WERI-Rb-1 (cell line): Measurements from ENCODE around the gene ZBTB47.
A peak's percentile ranks its signal among the peaks of the same experiment; 100 is the strongest.

Source experiments
- DNase-seq: peaks from one replicate; pipeline ENCODE4 v3.0.0-alpha.2; 2020
- H3K27ac ChIP-seq: fragments of 250-450 bp; sonication (Bioruptor Pico); 2 replicates; pipeline ENCODE4 v1.5.1; 2020; ENCODE audit warnings: mild to moderate bottlenecking, moderate library complexity
- H3K27me3 ChIP-seq: fragments of 250-450 bp; sonication (Bioruptor Pico); 2 replicates; pipeline ENCODE4 v1.5.1; 2021; ENCODE audit warnings: mild to moderate bottlenecking, low read depth, moderate library complexity; ENCODE audit not compliant: insufficient read depth, severe bottlenecking
- H3K36me3 ChIP-seq: fragments of 250-450 bp; sonication (Bioruptor Pico); 2 replicates; pipeline ENCODE4 v1.5.1; 2020; ENCODE audit warnings: mild to moderate bottlenecking, moderate library complexity
- H3K4me3 ChIP-seq: 2 replicates; pipeline ENCODE4 v1.5.1; 2011; ENCODE audit warnings: low read depth, mild to moderate bottlenecking, control low read depth, low read length
- H3K9me3 ChIP-seq: fragments of 250-450 bp; sonication (Bioruptor Pico); 2 replicates; pipeline ENCODE4 v1.5.1; 2021; ENCODE audit warnings: mild to moderate bottlenecking, moderate library complexity; ENCODE audit not compliant: severe bottlenecking
- TF ChIP-seq, protein P1 (sequence below): IDR thresholded peaks from 2 replicates; pipeline ENCODE4 v1.5.1; 2011; ENCODE audit warnings: low read depth, mild to moderate bottlenecking, control low read depth, inconsistent platforms, low read length

The ZBTB47 gene

DNA sequence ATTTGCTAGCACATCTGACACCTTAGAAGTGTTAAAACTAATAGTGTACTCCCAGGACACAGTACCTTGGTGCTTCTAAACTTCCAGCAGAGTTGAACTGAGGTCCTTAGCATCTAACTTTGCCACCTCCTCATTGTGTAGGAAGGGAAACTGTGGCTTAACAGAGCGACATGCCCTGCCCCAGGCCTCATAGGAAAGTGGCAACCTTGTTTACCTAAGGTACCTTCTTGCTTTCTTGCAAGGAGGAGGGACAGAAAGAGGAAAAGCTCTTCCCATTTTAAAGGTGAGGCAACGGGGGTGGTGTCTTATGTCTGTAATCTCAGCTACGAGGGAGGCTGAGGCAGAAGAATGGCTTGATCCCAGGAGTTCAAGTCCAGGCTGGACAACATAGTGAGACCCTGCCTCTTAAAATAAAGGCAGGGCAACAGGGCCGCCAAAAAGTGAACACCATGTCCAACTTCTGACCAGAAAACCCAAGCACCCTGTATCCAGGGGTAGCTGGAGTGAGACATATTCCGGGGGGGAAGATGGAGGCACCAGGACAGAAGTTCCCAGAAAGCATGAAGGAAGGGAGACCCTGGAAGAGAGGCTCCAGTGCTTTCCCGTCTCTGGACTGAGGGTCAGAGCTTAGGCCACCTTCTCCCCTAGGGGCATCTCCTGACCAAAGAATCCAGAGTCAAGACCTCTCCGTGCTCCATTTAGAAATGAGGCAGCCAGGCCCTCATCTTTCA, 31.3 kb downstream of the ZBTB47 start:
- TF ChIP-seq, protein P1, sequence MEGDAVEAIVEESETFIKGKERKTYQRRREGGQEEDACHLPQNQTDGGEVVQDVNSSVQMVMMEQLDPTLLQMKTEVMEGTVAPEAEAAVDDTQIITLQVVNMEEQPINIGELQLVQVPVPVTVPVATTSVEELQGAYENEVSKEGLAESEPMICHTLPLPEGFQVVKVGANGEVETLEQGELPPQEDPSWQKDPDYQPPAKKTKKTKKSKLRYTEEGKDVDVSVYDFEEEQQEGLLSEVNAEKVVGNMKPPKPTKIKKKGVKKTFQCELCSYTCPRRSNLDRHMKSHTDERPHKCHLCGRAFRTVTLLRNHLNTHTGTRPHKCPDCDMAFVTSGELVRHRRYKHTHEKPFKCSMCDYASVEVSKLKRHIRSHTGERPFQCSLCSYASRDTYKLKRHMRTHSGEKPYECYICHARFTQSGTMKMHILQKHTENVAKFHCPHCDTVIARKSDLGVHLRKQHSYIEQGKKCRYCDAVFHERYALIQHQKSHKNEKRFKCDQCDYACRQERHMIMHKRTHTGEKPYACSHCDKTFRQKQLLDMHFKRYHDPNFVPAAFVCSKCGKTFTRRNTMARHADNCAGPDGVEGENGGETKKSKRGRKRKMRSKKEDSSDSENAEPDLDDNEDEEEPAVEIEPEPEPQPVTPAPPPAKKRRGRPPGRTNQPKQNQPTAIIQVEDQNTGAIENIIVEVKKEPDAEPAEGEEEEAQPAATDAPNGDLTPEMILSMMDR, result no peak
- DNase-seq, result no peak
- Histone ChIP-seq H3K27me3 (no peaks in the 10 kb centered on the region), H3K36me3 (no peaks in the 10 kb centered on the region), H3K9me3 (no peaks in the 10 kb centered on the region), H3K4me3 (no peak overlapping the region), H3K27ac (no peak overlapping the region)

DNA sequence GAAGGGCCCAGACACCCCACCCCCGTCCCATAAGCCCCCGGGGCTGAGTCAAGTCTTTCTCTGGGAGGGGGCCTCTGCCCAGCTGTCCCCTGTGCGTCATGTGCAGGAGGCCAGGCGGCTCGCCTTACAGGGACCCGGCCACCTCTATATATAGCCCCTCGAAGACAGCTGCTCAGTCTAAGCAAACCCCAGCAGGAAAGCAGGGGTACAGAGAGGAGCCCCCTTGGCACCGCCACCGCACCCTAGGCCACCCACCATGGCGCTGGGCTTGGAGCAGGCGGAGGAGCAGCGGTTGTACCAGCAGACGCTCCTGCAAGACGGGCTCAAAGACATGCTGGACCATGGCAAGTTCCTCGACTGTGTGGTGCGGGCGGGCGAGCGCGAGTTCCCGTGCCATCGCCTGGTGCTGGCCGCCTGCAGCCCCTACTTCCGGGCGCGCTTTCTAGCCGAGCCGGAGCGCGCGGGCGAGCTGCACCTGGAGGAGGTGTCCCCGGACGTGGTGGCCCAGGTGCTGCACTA, 31.9 kb downstream of the ZBTB47 start, which contains the start of gene KLHL40:
Gene KLHL40 (plus strand): TSS at position 175 of the 519 bp plus-strand sequence. CDS start 82 bp downstream, at position 257.
- no peak within 1 kb of the TSS for H3K27ac ChIP-seq
- no peaks in the 10 kb centered on the region for H3K9me3 ChIP-seq
- DNase-seq, result peak; percentile 5
- H3K4me3 ChIP-seq, result no peak within 1 kb of the TSS
- H3K27me3 ChIP-seq, result no peaks in the 10 kb centered on the region
- no peaks in the 10 kb centered on the region for H3K36me3 ChIP-seq
- TF ChIP-seq, protein P1, result no peak

DNA sequence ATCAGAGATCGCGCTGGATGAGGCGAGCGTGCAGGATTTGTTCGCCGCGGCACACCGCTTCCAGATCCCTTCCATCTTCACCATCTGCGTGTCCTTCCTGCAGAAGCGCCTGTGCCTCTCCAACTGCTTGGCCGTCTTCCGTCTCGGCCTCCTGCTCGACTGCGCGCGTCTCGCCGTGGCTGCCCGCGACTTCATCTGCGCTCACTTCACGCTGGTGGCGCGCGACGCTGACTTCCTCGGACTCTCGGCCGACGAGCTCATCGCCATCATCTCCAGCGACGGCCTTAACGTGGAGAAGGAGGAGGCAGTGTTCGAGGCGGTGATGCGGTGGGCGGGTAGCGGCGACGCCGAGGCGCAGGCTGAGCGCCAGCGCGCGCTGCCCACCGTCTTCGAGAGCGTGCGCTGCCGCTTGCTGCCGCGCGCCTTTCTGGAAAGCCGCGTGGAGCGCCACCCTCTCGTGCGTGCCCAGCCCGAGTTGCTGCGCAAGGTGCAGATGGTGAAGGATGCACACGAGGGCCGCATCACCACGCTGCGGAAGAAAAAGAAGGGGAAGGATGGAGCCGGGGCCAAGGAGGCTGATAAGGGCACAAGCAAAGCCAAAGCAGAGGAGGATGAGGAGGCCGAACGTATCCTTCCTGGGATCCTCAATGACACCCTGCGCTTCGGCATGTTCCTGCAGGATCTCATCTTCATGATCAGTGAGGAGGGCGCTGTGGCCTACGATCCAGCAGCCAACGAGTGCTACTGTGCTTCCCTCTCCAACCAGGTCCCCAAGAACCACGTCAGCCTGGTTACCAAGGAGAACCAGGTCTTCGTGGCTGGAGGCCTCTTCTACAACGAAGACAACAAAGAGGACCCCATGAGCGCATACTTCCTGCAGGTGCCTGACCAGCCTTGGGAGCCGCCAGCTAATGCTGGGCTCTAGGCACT, 32.7 kb downstream of the ZBTB47 start:
- Histone ChIP-seq H3K9me3 (no peaks in the 10 kb centered on the region), H3K4me3 (no peak overlapping the region), H3K36me3 (no peaks in the 10 kb centered on the region), H3K27ac (no peak overlapping the region), H3K27me3 (no peaks in the 10 kb centered on the region)
- peak; percentile 4 for DNase-seq
- TF ChIP-seq, protein P1, result no peak

DNA sequence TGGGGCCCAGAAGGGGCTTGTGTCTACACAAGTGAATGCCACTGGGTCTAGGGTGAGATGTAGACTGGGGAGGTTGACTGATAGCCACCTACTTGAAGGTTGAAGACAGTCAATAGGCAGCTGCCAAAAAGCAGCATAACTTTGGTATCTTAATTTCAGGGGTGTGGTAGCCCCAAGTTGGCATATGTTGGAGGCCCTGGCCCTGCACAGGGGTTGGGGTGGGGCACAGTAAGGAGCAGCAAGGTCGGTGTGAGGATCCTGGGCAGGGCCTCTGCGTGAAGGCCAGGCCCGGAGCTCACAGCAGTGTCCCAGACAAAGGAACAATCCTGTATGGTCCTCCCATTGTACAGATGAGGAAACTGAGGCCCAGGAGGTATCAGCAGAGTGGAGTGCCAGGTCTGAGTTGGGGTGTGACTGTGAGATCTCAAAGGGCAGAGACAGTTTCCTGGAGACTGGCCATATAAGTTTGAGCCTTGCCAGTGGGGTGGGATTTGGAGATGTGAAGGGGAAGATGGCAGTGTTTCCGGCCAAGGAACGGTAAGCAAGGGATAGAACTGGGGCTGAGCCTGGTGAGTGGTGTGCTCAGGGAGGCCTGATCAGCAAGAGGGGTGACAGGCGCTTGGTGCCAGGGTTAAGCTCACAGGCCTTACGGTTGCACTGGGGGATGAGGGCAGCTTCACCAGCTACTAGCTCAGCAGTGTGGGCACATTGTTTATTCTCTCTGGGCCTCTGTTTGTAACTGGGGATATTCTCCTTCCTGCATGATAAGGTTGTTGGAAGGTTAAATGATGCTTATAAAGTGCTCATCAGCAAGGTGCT, 33.5 kb downstream of the ZBTB47 start:
- H3K36me3 ChIP-seq, result no peaks in the 10 kb centered on the region
- H3K27me3 ChIP-seq, result no peaks in the 10 kb centered on the region
- no peak for DNase-seq
- H3K27ac ChIP-seq, result no peak overlapping the region
- TF ChIP-seq, protein P1, result no peak
- H3K9me3 ChIP-seq, result no peaks in the 10 kb centered on the region
- no peak overlapping the region for H3K4me3 ChIP-seq

DNA sequence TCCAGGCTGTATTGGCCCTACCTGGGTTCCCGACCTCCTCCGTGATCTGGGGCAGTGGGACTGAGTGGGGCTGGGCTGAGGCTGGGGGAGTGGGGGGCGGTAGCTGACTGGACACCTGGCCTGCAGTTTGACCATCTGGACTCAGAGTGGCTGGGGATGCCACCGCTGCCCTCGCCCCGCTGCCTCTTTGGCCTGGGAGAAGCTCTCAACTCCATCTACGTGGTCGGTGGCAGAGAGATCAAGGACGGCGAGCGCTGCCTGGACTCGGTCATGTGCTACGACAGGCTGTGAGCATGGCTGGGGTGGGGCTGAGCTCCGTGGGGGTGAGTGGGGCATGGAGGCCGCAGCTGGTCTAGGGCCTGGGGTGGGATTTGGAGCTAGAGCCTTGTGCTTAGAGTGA, 34.5 kb downstream of the ZBTB47 start:
- DNase-seq, result peak; percentile 7
- H3K36me3 ChIP-seq, result no peaks in the 10 kb centered on the region
- H3K27me3 ChIP-seq, result no peaks in the 10 kb centered on the region
- no peaks in the 10 kb centered on the region for H3K9me3 ChIP-seq
- no peak overlapping the region for H3K27ac ChIP-seq
- TF ChIP-seq, protein P1, result no peak
- no peak overlapping the region for H3K4me3 ChIP-seq
